SK-N-SH (cell line): ENCODE data around the gene PEA15.

Experiments
- CTCF ChIP-seq: fragments of 200-600 bp; sonication (generic); IDR thresholded peaks from 2 replicates; pipeline ENCODE4 v1.6.1; 2017; ENCODE audit warnings: antibody characterized with exemption, mild to moderate bottlenecking, moderate library complexity
- ELF1 ChIP-seq: IDR thresholded peaks from 2 replicates; pipeline ENCODE4 v1.4.0; 2012
- EP300 ChIP-seq, 2 experiments: IDR thresholded peaks; 2 replicates each; pipeline versions ENCODE4 v1.4.0 to v1.6.1; 2012; ENCODE audit warnings: borderline replicate concordance in 1 of 2, low read depth in 1 of 2, low read length in 1 of 2
- MAX ChIP-seq: IDR thresholded peaks from 2 replicates; pipeline ENCODE4 v1.4.0; 2012; ENCODE audit warnings: low read depth
- MEF2A ChIP-seq: IDR thresholded peaks from 2 replicates; pipeline ENCODE4 v1.4.0; 2012; ENCODE audit warnings: low read depth, borderline replicate concordance
- MXI1 ChIP-seq: IDR thresholded peaks from 2 replicates; pipeline ENCODE4 v1.6.1; 2012; ENCODE audit warnings: mild to moderate bottlenecking, low read depth, low read length, improper control_type of control experiment
- POLR2AphosphoS5 ChIP-seq: IDR thresholded peaks from 2 replicates; pipeline ENCODE4 v1.6.1; 2012; ENCODE audit warnings: low read depth, low read length
- REST ChIP-seq: IDR thresholded peaks from 2 replicates; pipeline ENCODE4 v1.6.1; 2012; ENCODE audit warnings: mild to moderate bottlenecking, low read depth, low read length, moderate library complexity
- RFX5 ChIP-seq: IDR thresholded peaks from 2 replicates; pipeline ENCODE4 v1.6.1; 2012; ENCODE audit warnings: mild to moderate bottlenecking, improper control_type of control experiment, low read length
- TEAD4 ChIP-seq: IDR thresholded peaks from 2 replicates; pipeline ENCODE4 v1.4.0; 2012; ENCODE audit warnings: mild to moderate bottlenecking, borderline replicate concordance; ENCODE audit not compliant: insufficient read depth

- TF ChIP-seq RFX5 = no peak
- no peak for TF ChIP-seq POLR2AphosphoS5
- no peak for TF ChIP-seq TEAD4
- no peak for TF ChIP-seq CTCF
- TF ChIP-seq MEF2A = no peak
- no peak for TF ChIP-seq MXI1
- no peak for TF ChIP-seq REST
- TF ChIP-seq MAX = no peak
- no peak for TF ChIP-seq ELF1
- TF ChIP-seq EP300 (IDR thresholded peaks at IDR 0.05; ENCODE audit: borderline replicate concordance in 1 of 2, low read depth in 1 of 2, low read length in 1 of 2) = no peak
Measured at GRCh38 chr1:160208557-160209320, 3.6 kb downstream of the PEA15 start.
